ENCODE measurements around the gene GSTA2. TPM values are rescaled to one million over a fixed set of nuclear protein-coding genes. Genes with fewer than 3 reads are reported as not detected.

Gene GSTA2
- total and polyA plus RNA-seq, 2 of the 13 experiments (the other 11 are each of a cell fraction or from before 2014, with no cell fraction given) = 0.75 to 13.7 TPM

DNA sequence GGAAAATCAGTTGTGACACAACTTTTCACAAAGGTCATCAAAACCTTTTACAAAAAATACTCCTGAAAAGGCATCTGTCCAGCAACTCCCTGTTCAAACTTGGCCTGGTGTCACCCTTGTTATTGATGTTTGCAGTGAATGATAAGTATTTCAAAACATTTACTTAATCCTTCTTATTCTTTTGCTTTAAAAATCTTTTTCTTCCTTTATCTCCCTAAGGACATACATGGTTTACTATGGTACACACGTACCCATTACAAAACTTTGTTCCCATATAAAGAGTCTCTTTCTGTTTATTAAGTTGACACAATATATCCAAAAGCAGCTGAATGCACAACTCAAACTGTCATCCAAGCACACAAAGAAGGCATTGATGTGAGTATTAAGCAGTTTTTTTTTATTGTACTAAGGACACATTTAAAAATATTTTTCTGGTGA, 17.5 kb downstream of the GSTA2 start (continued):
- TF ChIP-seq ZNF629 (CRISPR knock-in tag; conservative IDR thresholded peaks at IDR 0.05) = no peak
- TF ChIP-seq HOXA3 (CRISPR knock-in tag; IDR thresholded peaks at IDR 0.05) = no peak
- TF ChIP-seq HOXA5 (CRISPR knock-in tag; IDR thresholded peaks at IDR 0.05) = peak; percentile 27; the same call in 1 of the 2 replicates
- no peak for TF ChIP-seq KLF11 (CRISPR knock-in tag; IDR thresholded peaks at IDR 0.05)
- no peak for TF ChIP-seq ZNF782 (CRISPR knock-in tag; IDR thresholded peaks at IDR 0.05; ENCODE audit: borderline replicate concordance)
- TF ChIP-seq ZNF570 (CRISPR knock-in tag; IDR thresholded peaks at IDR 0.05; ENCODE audit: borderline replicate concordance) = no peak
- TF ChIP-seq ZNF143 (CRISPR knock-in tag; IDR thresholded peaks at IDR 0.05) = no peak
- no peak for TF ChIP-seq CBX5 (CRISPR knock-in tag; IDR thresholded peaks at IDR 0.05; ENCODE audit: borderline replicate concordance)
- peak; percentile 18; the same call in 1 of the 2 replicates for TF ChIP-seq RCOR2 (CRISPR knock-in tag; IDR thresholded peaks at IDR 0.05)
- no peak for TF ChIP-seq ZBTB42 (CRISPR knock-in tag; IDR thresholded peaks at IDR 0.05)
- no peak for TF ChIP-seq ZNF616 (CRISPR knock-in tag; IDR thresholded peaks at IDR 0.05; ENCODE audit: low read depth)
- TF ChIP-seq GABPA (IDR thresholded peaks at IDR 0.05; ENCODE audit: low read depth, low read length) = no peak
- no peak for TF ChIP-seq GABPA (CRISPR knock-in tag; IDR thresholded peaks at IDR 0.05; ENCODE audit: low read depth)
- TF ChIP-seq, protein P1, sequence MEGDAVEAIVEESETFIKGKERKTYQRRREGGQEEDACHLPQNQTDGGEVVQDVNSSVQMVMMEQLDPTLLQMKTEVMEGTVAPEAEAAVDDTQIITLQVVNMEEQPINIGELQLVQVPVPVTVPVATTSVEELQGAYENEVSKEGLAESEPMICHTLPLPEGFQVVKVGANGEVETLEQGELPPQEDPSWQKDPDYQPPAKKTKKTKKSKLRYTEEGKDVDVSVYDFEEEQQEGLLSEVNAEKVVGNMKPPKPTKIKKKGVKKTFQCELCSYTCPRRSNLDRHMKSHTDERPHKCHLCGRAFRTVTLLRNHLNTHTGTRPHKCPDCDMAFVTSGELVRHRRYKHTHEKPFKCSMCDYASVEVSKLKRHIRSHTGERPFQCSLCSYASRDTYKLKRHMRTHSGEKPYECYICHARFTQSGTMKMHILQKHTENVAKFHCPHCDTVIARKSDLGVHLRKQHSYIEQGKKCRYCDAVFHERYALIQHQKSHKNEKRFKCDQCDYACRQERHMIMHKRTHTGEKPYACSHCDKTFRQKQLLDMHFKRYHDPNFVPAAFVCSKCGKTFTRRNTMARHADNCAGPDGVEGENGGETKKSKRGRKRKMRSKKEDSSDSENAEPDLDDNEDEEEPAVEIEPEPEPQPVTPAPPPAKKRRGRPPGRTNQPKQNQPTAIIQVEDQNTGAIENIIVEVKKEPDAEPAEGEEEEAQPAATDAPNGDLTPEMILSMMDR (CRISPR knock-in tag; IDR thresholded peaks at IDR 0.05) = no peak
- no peak for TF ChIP-seq ZNF772 (CRISPR knock-in tag; IDR thresholded peaks at IDR 0.05)
- TF ChIP-seq, protein P2, sequence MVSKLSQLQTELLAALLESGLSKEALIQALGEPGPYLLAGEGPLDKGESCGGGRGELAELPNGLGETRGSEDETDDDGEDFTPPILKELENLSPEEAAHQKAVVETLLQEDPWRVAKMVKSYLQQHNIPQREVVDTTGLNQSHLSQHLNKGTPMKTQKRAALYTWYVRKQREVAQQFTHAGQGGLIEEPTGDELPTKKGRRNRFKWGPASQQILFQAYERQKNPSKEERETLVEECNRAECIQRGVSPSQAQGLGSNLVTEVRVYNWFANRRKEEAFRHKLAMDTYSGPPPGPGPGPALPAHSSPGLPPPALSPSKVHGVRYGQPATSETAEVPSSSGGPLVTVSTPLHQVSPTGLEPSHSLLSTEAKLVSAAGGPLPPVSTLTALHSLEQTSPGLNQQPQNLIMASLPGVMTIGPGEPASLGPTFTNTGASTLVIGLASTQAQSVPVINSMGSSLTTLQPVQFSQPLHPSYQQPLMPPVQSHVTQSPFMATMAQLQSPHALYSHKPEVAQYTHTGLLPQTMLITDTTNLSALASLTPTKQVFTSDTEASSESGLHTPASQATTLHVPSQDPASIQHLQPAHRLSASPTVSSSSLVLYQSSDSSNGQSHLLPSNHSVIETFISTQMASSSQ (IDR thresholded peaks at IDR 0.05; ENCODE audit: low read depth) = no peak; the same call in 1 of the 2 replicates
- TF ChIP-seq, protein P2 (CRISPR knock-in tag; IDR thresholded peaks at IDR 0.05; ENCODE audit: borderline replicate concordance) = peak; percentile 45; the same call in 1 of the 2 replicates
- no peak for TF ChIP-seq SP5 (CRISPR knock-in tag; IDR thresholded peaks at IDR 0.05; ENCODE audit: borderline replicate concordance, low read depth)
- TF ChIP-seq CBFB (CRISPR knock-in tag; IDR thresholded peaks at IDR 0.05) = no peak
- TF ChIP-seq MYNN (CRISPR knock-in tag; IDR thresholded peaks at IDR 0.05; ENCODE audit: low read depth) = no peak
- TF ChIP-seq STAT5B (CRISPR knock-in tag; IDR thresholded peaks at IDR 0.05) = no peak
- TF ChIP-seq KLF13 (CRISPR knock-in tag; IDR thresholded peaks at IDR 0.05) = no peak
- no peak for TF ChIP-seq ZNF501 (CRISPR knock-in tag; IDR thresholded peaks at IDR 0.05)
- TF ChIP-seq, protein P3, sequence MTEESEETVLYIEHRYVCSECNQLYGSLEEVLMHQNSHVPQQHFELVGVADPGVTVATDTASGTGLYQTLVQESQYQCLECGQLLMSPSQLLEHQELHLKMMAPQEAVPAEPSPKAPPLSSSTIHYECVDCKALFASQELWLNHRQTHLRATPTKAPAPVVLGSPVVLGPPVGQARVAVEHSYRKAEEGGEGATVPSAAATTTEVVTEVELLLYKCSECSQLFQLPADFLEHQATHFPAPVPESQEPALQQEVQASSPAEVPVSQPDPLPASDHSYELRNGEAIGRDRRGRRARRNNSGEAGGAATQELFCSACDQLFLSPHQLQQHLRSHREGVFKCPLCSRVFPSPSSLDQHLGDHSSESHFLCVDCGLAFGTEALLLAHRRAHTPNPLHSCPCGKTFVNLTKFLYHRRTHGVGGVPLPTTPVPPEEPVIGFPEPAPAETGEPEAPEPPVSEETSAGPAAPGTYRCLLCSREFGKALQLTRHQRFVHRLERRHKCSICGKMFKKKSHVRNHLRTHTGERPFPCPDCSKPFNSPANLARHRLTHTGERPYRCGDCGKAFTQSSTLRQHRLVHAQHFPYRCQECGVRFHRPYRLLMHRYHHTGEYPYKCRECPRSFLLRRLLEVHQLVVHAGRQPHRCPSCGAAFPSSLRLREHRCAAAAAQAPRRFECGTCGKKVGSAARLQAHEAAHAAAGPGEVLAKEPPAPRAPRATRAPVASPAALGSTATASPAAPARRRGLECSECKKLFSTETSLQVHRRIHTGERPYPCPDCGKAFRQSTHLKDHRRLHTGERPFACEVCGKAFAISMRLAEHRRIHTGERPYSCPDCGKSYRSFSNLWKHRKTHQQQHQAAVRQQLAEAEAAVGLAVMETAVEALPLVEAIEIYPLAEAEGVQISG (CRISPR knock-in tag; IDR thresholded peaks at IDR 0.05) = no peak
- TF ChIP-seq NONO (IDR thresholded peaks at IDR 0.05) = no peak
- TF ChIP-seq NONO (CRISPR knock-in tag; conservative IDR thresholded peaks at IDR 0.05) = no peak
